Skin of body (tissue), 2 donors: ENCODE data around the gene VOPP1. TPM values are rescaled to one million over a fixed set of nuclear protein-coding genes. Genes with fewer than 3 reads are reported as not detected.
A peak's percentile ranks its signal among the peaks of the same experiment; 100 is the strongest.

ENCODE experiments used
- DNase-seq: peaks from one replicate; lab custom pipeline; 2025; lab: John Stamatoyannopoulos, UW
- total RNA-seq: library from RNA; depleted of rRNA; stranded (reverse); fragments of >200 nt; gene quantifications from one replicate; pipeline ENCODE4 v1.2.3, GENCODE V29; 2014

Gene VOPP1
- total RNA-seq, 1 donor from 2014 or later: 18.6 TPM

GRCh38 chr7:55556031-55556430, 16.3 kb downstream of the VOPP1 start:
- no peak for DNase-seq

GRCh38 chr7:55555160-55555559, 17.1 kb downstream of the VOPP1 start:
- DNase-seq: no peak

GRCh38 chr7:55554038-55554437, 18.3 kb downstream of the VOPP1 start:
- DNase-seq: no peak

GRCh38 chr7:55553024-55553345, 19.3 kb downstream of the VOPP1 start:
- DNase-seq: no peak

GRCh38 chr7:55552320-55553023, 19.8 kb downstream of the VOPP1 start:
- DNase-seq: peak; percentile 41

- DNase-seq: no peak
Measured at GRCh38 chr7:55550841-55551537, 21.3 kb downstream of the VOPP1 start.

GRCh38 chr7:55550010-55550663, 22.2 kb downstream of the VOPP1 start:
- no peak for DNase-seq

- DNase-seq: no peak
Measured at GRCh38 chr7:55549457-55549856, 22.8 kb downstream of the VOPP1 start.

GRCh38 chr7:55548295-55548731, 24.0 kb downstream of the VOPP1 start:
- DNase-seq: no peak

GRCh38 chr7:55546814-55547213, 25.5 kb downstream of the VOPP1 start:
- no peak for DNase-seq

- no peak for DNase-seq
Measured at GRCh38 chr7:55545496-55545895, 26.8 kb downstream of the VOPP1 start.

- DNase-seq: no peak
Measured at GRCh38 chr7:55540226-55540858, 32.0 kb downstream of the VOPP1 start.

GRCh38 chr7:55539380-55539779, 32.9 kb downstream of the VOPP1 start:
- no peak for DNase-seq

- DNase-seq: no peak
Measured at GRCh38 chr7:55538538-55538937, 33.8 kb downstream of the VOPP1 start.

GRCh38 chr7:55537458-55537990, 34.8 kb downstream of the VOPP1 start:
- DNase-seq: no peak

- no peak for DNase-seq
Measured at GRCh38 chr7:55536619-55537457, 35.5 kb downstream of the VOPP1 start.

GRCh38 chr7:55535617-55536016, 36.7 kb downstream of the VOPP1 start:
- DNase-seq: no peak

GRCh38 chr7:55534916-55535590, 37.2 kb downstream of the VOPP1 start:
- no peak for DNase-seq

GRCh38 chr7:55534262-55534915, 37.9 kb downstream of the VOPP1 start:
- DNase-seq: no peak

GRCh38 chr7:55533729-55534080, 38.6 kb downstream of the VOPP1 start:
- no peak for DNase-seq
